ELF-1 (cell line): Measurements from ENCODE around the gene GDF2.

ENCODE experiments used
- DNase-seq: peaks from one replicate; pipeline ENCODE4 v3.0.0-alpha.2; 2016; ENCODE audit warnings: low read depth, low spot score

GDF2 gene

GRCh38 chr10:47351899-47352815 lies 29.9 kb downstream of the GDF2 start:
- DNase-seq = peak; percentile 21

- no peak for DNase-seq
Observed at GRCh38 chr10:47353351-47353750, 31.1 kb downstream of the GDF2 start.

DNA sequence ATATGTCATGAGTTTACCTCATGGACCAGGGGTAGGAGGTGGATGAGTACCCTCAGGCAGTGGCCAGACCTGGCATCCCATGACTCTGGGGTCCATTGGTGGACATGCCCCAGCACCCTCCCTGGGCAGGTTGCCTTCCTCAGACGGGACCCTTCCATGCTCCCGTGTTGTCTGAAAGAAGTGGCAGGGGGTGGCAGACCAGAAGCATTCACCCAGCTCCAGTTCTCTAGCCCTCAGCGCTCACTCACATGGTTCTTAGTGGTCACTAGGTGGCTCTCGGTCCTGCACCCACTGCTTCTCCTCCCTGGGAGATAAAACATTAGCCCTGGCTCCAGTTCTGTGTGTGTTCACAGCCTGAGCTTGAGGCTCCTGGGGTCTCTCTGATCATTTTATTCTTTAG lies 31.9 kb downstream of the GDF2 start:
- no peak for DNase-seq

GRCh38 chr10:47354900-47355299 lies 32.6 kb downstream of the GDF2 start:
- no peak for DNase-seq

GRCh38 chr10:47356708-47357107 lies 34.5 kb downstream of the GDF2 start:
- no peak for DNase-seq

DNA sequence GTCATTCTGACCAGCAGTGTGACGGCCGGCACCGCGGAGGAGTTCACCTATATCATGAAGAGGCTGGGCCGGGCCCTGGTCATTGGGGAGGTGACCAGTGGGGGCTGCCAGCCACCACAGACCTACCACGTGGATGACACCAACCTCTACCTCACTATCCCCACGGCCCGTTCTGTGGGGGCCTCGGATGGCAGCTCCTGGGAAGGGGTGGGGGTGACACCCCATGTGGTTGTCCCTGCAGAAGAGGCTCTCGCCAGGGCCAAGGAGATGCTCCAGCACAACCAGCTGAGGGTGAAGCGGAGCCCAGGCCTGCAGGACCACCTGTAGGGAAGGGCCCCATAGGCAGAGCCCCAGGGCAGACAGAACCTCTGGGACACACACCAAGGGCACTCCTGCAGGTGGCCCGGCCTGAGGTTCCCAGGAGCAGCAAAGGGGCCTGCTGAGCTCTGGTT lies 34.9 kb downstream of the GDF2 start:
- no peak for DNase-seq

DNA sequence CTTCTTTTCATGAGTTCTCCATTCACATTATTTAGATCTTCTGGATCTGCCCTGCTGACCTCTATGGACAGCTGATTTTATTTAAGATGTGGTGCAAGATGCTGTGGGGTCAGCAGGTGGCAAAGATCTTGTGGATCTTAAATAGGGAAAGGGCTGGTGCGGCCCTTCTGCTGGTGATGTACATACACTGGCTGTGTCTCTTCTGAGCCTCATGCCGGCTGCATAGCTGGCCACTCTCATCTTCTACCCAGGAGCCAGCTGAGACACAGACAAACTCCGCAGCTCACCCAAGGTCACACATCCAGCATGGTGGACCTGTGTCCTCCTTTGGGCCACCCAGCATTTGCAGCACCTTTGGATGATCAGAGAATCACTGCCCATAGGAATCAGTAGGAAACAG lies 35.7 kb downstream of the GDF2 start:
- DNase-seq = no peak

DNA sequence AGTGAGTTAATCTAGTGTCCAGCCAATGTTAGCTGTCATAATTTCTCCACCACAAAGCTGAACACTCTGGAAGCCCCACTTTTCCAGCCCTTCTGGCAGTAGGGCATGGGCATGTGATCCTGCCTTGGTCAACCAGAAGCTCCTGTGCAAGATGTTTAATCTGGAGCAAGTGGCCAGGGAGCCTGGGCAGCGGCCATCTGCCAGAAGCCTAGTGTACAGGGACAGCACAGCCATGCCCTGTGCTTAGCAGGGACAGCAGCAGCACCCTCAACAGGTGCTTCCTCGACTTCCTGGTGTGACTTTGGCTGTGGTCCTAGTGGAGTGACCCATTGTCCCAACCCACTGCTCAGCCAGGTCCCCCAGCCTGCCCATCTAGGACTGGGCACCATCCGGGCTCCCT lies 36.2 kb downstream of the GDF2 start:
- no peak for DNase-seq

- no peak for DNase-seq
Observed at GRCh38 chr10:47359101-47359500, 36.8 kb downstream of the GDF2 start.

GRCh38 chr10:47359626-47360418 lies 37.6 kb downstream of the GDF2 start:
- DNase-seq = no peak

DNA sequence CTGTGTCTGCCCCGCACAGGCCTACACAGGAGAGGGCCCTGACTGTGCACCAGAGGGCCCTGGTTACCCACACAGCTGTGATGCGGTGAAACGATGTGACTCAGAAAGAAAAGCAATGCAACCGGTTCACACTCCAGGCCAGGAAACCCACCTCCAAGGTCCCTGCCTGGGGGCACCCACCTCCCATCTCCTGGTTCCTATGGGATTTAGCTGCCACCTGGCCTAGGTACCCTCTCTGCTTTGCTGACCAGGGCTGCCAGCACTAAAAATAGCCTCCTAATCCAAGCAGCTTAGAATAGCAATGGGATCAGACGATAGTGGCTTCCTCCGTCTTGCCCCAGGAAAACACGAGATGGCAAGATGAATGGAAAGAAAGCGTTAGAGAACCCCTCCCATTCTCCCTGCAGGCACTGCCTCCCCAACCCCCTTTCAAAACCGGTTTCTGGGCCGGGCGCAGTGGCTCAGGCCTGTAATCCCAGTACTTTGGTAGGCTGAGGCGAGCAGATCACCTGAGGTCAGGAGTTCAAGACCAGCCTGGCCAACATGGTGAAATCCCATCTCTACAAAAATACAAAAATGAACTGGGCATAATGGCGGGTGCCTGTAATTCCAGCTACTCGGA lies 38.3 kb downstream of the GDF2 start:
- peak; percentile 69 for DNase-seq

- peak; percentile 82 for DNase-seq
Observed at GRCh38 chr10:47361293-47361692, 39.0 kb downstream of the GDF2 start.

DNA sequence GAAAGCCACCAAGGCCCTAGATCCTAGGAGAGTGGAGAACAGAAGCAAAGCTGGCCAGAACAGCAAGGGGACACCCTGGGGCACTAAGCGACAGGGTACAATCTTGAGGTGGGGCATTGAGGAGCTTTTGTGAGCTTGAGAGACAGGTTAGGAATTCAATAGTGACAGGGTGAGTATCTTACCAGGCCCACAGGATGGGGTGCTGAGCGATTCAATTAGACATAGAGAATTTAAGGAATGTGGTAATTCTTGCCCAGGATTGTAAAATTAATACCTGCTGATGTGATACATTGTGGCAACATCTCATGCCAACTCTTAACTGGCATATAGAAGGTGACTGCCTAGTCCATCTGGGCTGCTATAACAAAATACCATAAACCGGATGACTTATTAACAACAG lies 39.9 kb downstream of the GDF2 start:
- no peak for DNase-seq

DNA sequence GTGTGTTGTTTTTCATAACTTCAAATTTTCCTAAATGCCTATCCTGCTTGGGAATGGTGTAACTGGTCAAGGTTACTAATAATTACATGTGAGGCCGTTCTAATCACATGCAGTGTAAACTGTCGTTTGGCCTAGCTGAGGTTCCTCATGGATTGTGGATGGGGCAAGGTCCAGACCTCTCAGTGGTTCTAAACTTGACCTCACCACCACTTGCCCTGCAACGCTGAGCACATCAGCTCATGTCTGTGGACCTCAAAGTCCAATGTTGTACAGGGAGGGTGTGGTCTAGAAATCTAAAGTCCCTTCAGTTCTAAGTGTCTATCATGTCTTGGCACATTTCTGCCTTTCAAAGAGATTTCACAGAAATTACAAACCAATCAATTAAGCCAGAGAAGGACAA lies 41.5 kb downstream of the GDF2 start:
- no peak for DNase-seq

DNA sequence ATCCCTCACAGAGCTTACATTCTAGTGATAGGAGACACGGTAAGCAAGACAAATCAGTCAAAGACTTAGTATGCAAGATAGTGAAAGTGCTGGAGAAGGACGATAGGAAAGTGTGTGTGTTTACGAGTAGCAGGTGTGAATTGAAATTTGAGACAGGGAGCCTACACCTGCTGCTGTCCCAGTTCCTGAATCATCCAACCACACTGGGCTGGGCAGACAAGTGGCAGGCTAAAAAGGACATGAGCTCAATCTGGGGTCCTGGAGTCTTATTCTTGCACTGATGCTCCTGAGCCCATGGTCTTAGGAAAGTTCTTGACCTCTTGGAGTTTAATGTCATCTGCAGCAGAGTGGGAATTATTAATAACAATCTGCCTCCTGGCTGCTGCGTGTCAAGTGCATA lies 42.1 kb downstream of the GDF2 start:
- no peak for DNase-seq

DNA sequence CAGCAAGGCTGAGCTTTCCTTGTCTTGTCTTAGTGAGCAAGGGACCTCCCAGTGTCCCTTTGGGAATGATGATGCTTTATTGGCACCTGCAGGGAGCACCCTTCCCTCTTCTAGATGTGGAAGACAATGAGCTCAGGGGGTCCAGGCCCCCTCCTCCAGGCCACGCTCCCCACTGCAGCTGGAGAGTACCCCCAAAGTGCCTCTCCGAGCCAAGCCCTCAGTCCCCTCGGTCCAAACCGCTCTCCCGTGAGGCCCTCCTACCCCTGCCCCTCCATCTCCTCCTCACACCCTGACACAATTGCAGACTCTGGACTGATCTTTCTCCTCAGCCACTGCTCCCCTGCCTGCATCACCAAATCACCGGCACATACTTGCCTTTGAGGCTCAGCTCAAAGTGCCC lies 42.7 kb downstream of the GDF2 start:
- no peak for DNase-seq

GRCh38 chr10:47365431-47366180 lies 43.4 kb downstream of the GDF2 start:
- DNase-seq = no peak

GRCh38 chr10:47366181-47366631 lies 44.0 kb downstream of the GDF2 start:
- DNase-seq = no peak

GRCh38 chr10:47366731-47367460 lies 44.6 kb downstream of the GDF2 start:
- DNase-seq = no peak

DNA sequence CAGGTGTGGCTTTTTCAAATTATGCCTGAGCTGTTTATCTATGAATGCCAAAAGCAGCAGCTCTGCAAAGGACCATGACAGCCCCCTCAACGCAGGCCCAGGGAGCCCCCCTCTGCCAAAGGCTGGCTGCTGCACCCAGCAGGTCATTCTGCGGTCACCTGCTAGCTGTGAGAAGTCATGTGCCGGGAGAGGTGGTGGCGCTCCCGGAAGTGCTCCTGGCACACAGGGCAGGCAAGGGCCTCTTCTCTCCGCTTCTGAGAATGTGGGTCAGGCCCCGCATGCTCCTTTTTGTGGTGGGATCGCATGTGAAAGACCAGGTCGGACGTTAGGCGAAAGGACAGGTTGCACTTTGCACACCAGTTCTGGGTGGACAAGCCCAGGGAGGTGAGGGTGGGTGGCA lies 45.4 kb downstream of the GDF2 start:
- no peak for DNase-seq
